Measurements from ENCODE around the gene PEAK1.
"Not testable (repeated sequence)": the region's sequence is repeated elsewhere in the genome, so short reads cannot be mapped to it uniquely, and the experiment has no call there.

Gene PEAK1

GRCh38 chr15:77171221-77171967 lies 248.5 kb downstream of the PEAK1 start:
- DNase-seq (ENCODE audit: low spot score) = no peak

GRCh38 chr15:77168616-77169015 lies 251.3 kb downstream of the PEAK1 start:
- DNase-seq (ENCODE audit: low spot score) = no peak

GRCh38 chr15:77168141-77168540 lies 251.8 kb downstream of the PEAK1 start:
- DNase-seq (ENCODE audit: low spot score) = no peak

- DNase-seq (ENCODE audit: low spot score) = no peak
Measured at GRCh38 chr15:77167406-77167805, 252.5 kb downstream of the PEAK1 start.

GRCh38 chr15:77163781-77164384 lies 256.0 kb downstream of the PEAK1 start:
- no peak for DNase-seq (ENCODE audit: low spot score)

GRCh38 chr15:77162872-77163633 lies 256.9 kb downstream of the PEAK1 start:
- no peak for DNase-seq (ENCODE audit: low spot score)

- DNase-seq (ENCODE audit: low spot score) = no peak
Measured at GRCh38 chr15:77160562-77161478, 259.1 kb downstream of the PEAK1 start.

GRCh38 chr15:77156000-77156399 lies 263.9 kb downstream of the PEAK1 start:
- DNase-seq (ENCODE audit: low spot score) = not testable (repeated sequence)

- no peak for DNase-seq (ENCODE audit: low spot score)
Measured at GRCh38 chr15:77148191-77148590, 271.7 kb downstream of the PEAK1 start.

- DNase-seq (ENCODE audit: low spot score) = no peak
Measured at GRCh38 chr15:77145370-77145769, 274.5 kb downstream of the PEAK1 start.

- DNase-seq (ENCODE audit: low spot score) = no peak
Measured at GRCh38 chr15:77144492-77145070, 275.3 kb downstream of the PEAK1 start.

GRCh38 chr15:77144026-77144425 lies 275.9 kb downstream of the PEAK1 start:
- no peak for DNase-seq (ENCODE audit: low spot score)

GRCh38 chr15:77143616-77144015 lies 276.3 kb downstream of the PEAK1 start:
- DNase-seq (ENCODE audit: low spot score) = no peak

GRCh38 chr15:77143191-77143590 lies 276.7 kb downstream of the PEAK1 start:
- no peak for DNase-seq (ENCODE audit: low spot score)

- DNase-seq (ENCODE audit: low spot score) = no peak
Measured at GRCh38 chr15:77140220-77140619, 279.7 kb downstream of the PEAK1 start.

- no peak for DNase-seq (ENCODE audit: low spot score)
Measured at GRCh38 chr15:77139312-77139711, 280.6 kb downstream of the PEAK1 start.

- no peak for DNase-seq (ENCODE audit: low spot score)
Measured at GRCh38 chr15:77138167-77138522, 281.8 kb downstream of the PEAK1 start.

- no peak for DNase-seq (ENCODE audit: low spot score)
Measured at GRCh38 chr15:77135181-77135580, 284.7 kb downstream of the PEAK1 start.

GRCh38 chr15:77130315-77130930 lies 289.5 kb downstream of the PEAK1 start:
- no peak for DNase-seq (ENCODE audit: low spot score)

GRCh38 chr15:77127626-77128025 lies 292.3 kb downstream of the PEAK1 start:
- DNase-seq (ENCODE audit: low spot score) = no peak
